Liver (tissue), 9 donors: ENCODE data around the gene WHRN. TPM values are rescaled to one million over a fixed set of nuclear protein-coding genes. Genes with fewer than 3 reads are reported as not detected.

ENCODE experiments used
- DNase-seq: peaks from one replicate; pipeline ENCODE4 v3.0.0-alpha.2; 2017; ENCODE audit warnings: low spot score
- H3K27ac ChIP-seq, 2 donors: one replicate each; pipeline ENCODE4 v1.7.0; 2013; ENCODE audit warnings: inconsistent platforms in 2 of 2, low read length in 2 of 2, control low read depth in 1 of 2, low read depth in 1 of 2, mild to moderate bottlenecking in 1 of 2
- H3K27me3 ChIP-seq, 4 donors: one replicate each; pipeline versions ENCODE4 v1.6.1 to v1.7.0; 2013; ENCODE audit warnings: low read length in 3 of 4, inconsistent platforms in 1 of 4, mild to moderate bottlenecking in 1 of 4, moderate library complexity in 1 of 4; ENCODE audit not compliant: control insufficient read depth in 4 of 4, insufficient read depth in 4 of 4
- H3K36me3 ChIP-seq, 4 donors: one replicate each; pipeline versions ENCODE4 v1.6.1 to v1.7.0; 2013; ENCODE audit warnings: low read length in 3 of 4, mild to moderate bottlenecking in 3 of 4, low read depth in 1 of 4, moderate library complexity in 1 of 4; ENCODE audit not compliant: control insufficient read depth in 4 of 4, insufficient read depth in 3 of 4
- H3K4me1 ChIP-seq, 4 donors: one replicate each; pipeline versions ENCODE4 v1.6.1 to v1.7.0; 2013; ENCODE audit warnings: low read length in 3 of 4, mild to moderate bottlenecking in 3 of 4, moderate library complexity in 1 of 4; ENCODE audit not compliant: control insufficient read depth in 4 of 4, insufficient read depth in 4 of 4
- H3K4me3 ChIP-seq, 3 donors: one replicate each; pipeline versions ENCODE4 v1.6.1 to v1.7.0; 2013; ENCODE audit warnings: low read length in 3 of 3, control low read depth in 1 of 3, low read depth in 1 of 3, mild to moderate bottlenecking in 1 of 3
- H3K9ac ChIP-seq, 2 donors: one replicate each; pipeline ENCODE4 v1.7.0; 2013; ENCODE audit warnings: low read length in 2 of 2, mild to moderate bottlenecking in 2 of 2, moderate library complexity in 2 of 2, control low read depth in 1 of 2, low read depth in 1 of 2
- H3K9me3 ChIP-seq, 4 donors: one replicate each; pipeline versions ENCODE4 v1.6.1 to v1.7.0; 2013; ENCODE audit warnings: low read length in 3 of 4; ENCODE audit not compliant: control insufficient read depth in 4 of 4
- EGR1 ChIP-seq, 2 donors: IDR thresholded peaks; 2 replicates each; pipeline ENCODE4 v1.6.1; 2016 to 2018; ENCODE audit warnings: antibody characterized with exemption in 2 of 2, low read depth in 2 of 2
- JUND ChIP-seq, 2 donors: IDR thresholded peaks; 2 replicates each; pipeline ENCODE4 v1.6.1; 2016; ENCODE audit warnings: antibody characterized with exemption in 2 of 2
- MAX ChIP-seq: IDR thresholded peaks from 2 replicates; pipeline ENCODE4 v1.6.1; 2016; ENCODE audit warnings: antibody characterized with exemption
- RXRA ChIP-seq, 2 donors: IDR thresholded peaks; 2 replicates each; pipeline ENCODE4 v1.6.1; 2017 to 2018; ENCODE audit warnings: antibody characterized with exemption in 2 of 2, mild to moderate bottlenecking in 1 of 2
- TAF1 ChIP-seq: conservative IDR thresholded peaks from 2 replicates; pipeline ENCODE4 v1.6.1; 2016; ENCODE audit warnings: antibody characterized with exemption, mild to moderate bottlenecking
- YY1 ChIP-seq: IDR thresholded peaks from 2 replicates; pipeline ENCODE4 v1.6.1; 2016; ENCODE audit warnings: antibody characterized with exemption, mild to moderate bottlenecking
- WGBS: extraction: QIAGEN DNeasy Blood & Tissue Kit; methylation state at CpG from one replicate; pipeline ENCODE4 v1.1.7; 2013; 5-methylcytosine and 5-hydroxymethylcytosine counted together
- polyA plus RNA-seq, 2 donors: library from polyadenylated mRNA; stranded (reverse) in 1 of 2; unstranded in 1 of 2; fragments of 200-250 nt in 1 of 2; fragments of >200 nt in 1 of 2; fragmentation: Nextera tagmentation in 1 of 2; extraction: Ambion mirVana in 1 of 2; gene quantifications; one replicate each; pipeline versions ENCODE4 v1.2.1 to v1.2.3, GENCODE V29; 2013 to 2015
- total RNA-seq, 2 donors: library from RNA; depleted of rRNA; stranded (reverse); fragments of >200 nt; gene quantifications; one replicate each; pipeline ENCODE4 v1.2.3, GENCODE V29; 2014
- TF ChIP-seq, protein P1 (sequence below): IDR thresholded peaks from 2 replicates; pipeline ENCODE4 v1.6.1; 2016; ENCODE audit warnings: antibody characterized with exemption, mild to moderate bottlenecking
- TF ChIP-seq, protein P2 (sequence below): IDR thresholded peaks from 2 replicates; pipeline ENCODE4 v1.6.1; 2016; ENCODE audit warnings: antibody characterized with exemption
- TF ChIP-seq, protein P3 (sequence below): IDR thresholded peaks from 2 replicates; pipeline ENCODE4 v1.6.1; 2016; ENCODE audit warnings: antibody characterized with exemption
- donor health status: healthy.
- donor health status: healthy.
- donor health status: healthy.
- donor health status: healthy.
- donor health status: healthy.

The WHRN gene
- total and polyA plus RNA-seq, 4 donors = 0.42 to 1.9 (median 0.88) TPM

GRCh38 chr9:114404531-114404930 is 100.7 kb downstream of the WHRN start:
- TF ChIP-seq, protein P1, sequence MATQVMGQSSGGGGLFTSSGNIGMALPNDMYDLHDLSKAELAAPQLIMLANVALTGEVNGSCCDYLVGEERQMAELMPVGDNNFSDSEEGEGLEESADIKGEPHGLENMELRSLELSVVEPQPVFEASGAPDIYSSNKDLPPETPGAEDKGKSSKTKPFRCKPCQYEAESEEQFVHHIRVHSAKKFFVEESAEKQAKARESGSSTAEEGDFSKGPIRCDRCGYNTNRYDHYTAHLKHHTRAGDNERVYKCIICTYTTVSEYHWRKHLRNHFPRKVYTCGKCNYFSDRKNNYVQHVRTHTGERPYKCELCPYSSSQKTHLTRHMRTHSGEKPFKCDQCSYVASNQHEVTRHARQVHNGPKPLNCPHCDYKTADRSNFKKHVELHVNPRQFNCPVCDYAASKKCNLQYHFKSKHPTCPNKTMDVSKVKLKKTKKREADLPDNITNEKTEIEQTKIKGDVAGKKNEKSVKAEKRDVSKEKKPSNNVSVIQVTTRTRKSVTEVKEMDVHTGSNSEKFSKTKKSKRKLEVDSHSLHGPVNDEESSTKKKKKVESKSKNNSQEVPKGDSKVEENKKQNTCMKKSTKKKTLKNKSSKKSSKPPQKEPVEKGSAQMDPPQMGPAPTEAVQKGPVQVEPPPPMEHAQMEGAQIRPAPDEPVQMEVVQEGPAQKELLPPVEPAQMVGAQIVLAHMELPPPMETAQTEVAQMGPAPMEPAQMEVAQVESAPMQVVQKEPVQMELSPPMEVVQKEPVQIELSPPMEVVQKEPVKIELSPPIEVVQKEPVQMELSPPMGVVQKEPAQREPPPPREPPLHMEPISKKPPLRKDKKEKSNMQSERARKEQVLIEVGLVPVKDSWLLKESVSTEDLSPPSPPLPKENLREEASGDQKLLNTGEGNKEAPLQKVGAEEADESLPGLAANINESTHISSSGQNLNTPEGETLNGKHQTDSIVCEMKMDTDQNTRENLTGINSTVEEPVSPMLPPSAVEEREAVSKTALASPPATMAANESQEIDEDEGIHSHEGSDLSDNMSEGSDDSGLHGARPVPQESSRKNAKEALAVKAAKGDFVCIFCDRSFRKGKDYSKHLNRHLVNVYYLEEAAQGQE = no peak
- TF ChIP-seq MAX (no peak), RXRA (IDR thresholded peaks at IDR 0.05) (no peak)
- Histone ChIP-seq H3K9me3 (no peaks in the 10 kb centered on the region), H3K9ac (no peak overlapping the region), H3K36me3 (no peaks in the 10 kb centered on the region), H3K27ac (no peak overlapping the region), H3K4me3 (no peak overlapping the region), H3K27me3 (no peaks in the 10 kb centered on the region), H3K4me1 (peaks cover 0 to 4% (median 2%) of the 10 kb centered on the region in 4 donors)
- DNase-seq = no peak
- WGBS = 86% methylated on average over 2 of the region's 2 CpGs

DNA sequence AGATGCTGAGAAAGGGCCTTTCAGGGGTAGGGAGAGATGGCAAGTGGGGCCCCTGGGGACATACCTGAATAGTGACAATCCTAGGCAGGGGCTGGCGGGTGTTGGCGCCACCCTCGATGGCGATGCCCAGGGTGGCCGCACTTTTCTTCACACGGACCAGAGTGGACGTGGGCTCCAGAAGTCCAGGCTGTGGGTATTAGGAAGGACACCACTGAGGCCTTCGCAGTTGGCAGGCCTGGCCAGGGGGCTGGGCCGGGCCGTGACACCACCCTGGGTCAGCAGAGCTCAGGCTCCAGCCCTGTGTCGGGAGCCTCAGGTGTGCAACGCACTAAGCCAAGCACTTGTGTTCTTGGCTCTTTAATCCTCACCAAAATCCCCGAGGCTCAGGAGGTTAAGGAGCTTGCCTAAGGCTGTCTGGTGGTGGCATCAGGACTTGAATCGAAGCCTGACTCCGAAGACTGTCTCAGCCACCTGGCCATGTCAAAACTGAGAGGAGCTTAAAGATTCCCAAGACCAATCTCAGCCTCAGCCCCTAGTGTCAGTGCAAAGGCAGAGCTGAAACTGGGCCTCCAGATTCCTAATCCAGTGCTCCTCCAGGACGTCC is 102.0 kb downstream of the WHRN start:
- H3K9me3 ChIP-seq = no peaks in the 10 kb centered on the region
- TF ChIP-seq, protein P2, sequence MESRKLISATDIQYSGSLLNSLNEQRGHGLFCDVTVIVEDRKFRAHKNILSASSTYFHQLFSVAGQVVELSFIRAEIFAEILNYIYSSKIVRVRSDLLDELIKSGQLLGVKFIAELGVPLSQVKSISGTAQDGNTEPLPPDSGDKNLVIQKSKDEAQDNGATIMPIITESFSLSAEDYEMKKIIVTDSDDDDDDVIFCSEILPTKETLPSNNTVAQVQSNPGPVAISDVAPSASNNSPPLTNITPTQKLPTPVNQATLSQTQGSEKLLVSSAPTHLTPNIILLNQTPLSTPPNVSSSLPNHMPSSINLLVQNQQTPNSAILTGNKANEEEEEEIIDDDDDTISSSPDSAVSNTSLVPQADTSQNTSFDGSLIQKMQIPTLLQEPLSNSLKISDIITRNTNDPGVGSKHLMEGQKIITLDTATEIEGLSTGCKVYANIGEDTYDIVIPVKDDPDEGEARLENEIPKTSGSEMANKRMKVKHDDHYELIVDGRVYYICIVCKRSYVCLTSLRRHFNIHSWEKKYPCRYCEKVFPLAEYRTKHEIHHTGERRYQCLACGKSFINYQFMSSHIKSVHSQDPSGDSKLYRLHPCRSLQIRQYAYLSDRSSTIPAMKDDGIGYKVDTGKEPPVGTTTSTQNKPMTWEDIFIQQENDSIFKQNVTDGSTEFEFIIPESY = no peak
- TF ChIP-seq RXRA (IDR thresholded peaks at IDR 0.05) (no peak), YY1 (no peak)
- no peak overlapping the region for H3K27ac ChIP-seq
- H3K9ac ChIP-seq = no peak overlapping the region
- no peaks in the 10 kb centered on the region for H3K36me3 ChIP-seq
- WGBS = 92% methylated on average over 16 of the region's 16 CpGs
- DNase-seq = no peak
- H3K4me3 ChIP-seq = no peak overlapping the region
- no peaks in the 10 kb centered on the region for H3K27me3 ChIP-seq
- H3K4me1 ChIP-seq = peaks cover 0 to 6% (median 3%) of the 10 kb centered on the region in 4 donors

DNA sequence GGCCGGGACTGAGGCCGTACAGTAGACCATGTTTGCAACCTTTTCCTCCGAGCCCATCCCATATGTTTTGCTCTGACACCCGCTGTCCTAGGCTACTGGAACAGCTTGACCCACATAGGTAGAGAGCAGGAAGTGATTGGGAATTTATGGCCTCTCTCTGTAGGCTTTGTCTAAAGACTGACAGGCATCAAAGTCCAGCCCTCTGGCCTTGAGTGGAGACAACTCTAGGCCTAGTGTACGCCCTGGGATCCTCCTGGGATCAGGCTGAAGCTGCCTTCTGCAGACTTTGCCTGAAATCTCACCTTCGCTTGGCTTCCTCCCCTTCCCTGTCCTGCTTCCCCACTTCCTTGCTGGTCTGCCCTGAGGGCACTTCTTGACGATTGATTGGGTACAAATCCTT is 103.9 kb downstream of the WHRN start:
- 82% methylated on average over 7 of the region's 7 CpGs for WGBS
- Histone ChIP-seq H3K9me3 (no peaks in the 10 kb centered on the region), H3K27me3 (no peaks in the 10 kb centered on the region), H3K4me3 (no peak overlapping the region), H3K27ac (no peak overlapping the region), H3K36me3 (no peaks in the 10 kb centered on the region), H3K4me1 (peaks cover 2 to 19% (median 11%) of the 10 kb centered on the region in 4 donors), H3K9ac (no peak overlapping the region)
- DNase-seq = no peak
- TF ChIP-seq EGR1 (IDR thresholded peaks at IDR 0.05; ENCODE audit: low read depth in 2 of 2) = no peak
- no peak for TF ChIP-seq TAF1
- TF ChIP-seq, protein P3, sequence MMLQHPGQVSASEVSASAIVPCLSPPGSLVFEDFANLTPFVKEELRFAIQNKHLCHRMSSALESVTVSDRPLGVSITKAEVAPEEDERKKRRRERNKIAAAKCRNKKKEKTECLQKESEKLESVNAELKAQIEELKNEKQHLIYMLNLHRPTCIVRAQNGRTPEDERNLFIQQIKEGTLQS = no peak
- TF ChIP-seq JUND (IDR thresholded peaks at IDR 0.05) = no peak
